GM19099 (cell line): Measurements from ENCODE around the gene SNAP25.

Experiments
- POLR2A ChIP-seq: IDR thresholded peaks from 3 replicates; pipeline ENCODE4 v1.6.1; 2011; ENCODE audit warnings: low read depth; ENCODE audit not compliant: insufficient read length; ENCODE audit errors: extremely low read depth

SNAP25 gene

DNA sequence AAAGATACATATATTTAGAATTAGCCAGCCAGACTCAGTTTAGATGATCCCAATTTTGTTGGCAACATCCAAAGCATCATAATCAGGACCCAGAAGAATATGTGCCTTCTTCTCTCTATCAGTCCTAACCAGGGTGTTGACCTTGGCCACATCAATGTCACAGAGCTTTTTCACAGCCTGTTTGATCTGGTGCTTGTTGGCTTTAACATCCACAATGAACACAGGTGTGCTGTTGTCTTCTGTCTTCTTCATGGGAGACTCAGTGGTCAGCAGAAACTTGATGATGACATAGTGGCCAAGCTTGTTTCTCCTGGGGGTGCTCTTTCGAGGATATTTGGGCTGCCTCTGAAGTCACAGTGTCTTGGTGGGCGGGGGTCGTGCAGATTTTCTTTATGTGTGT lies 130.5 kb downstream of the SNAP25 start:
- no peak for TF ChIP-seq POLR2A

DNA sequence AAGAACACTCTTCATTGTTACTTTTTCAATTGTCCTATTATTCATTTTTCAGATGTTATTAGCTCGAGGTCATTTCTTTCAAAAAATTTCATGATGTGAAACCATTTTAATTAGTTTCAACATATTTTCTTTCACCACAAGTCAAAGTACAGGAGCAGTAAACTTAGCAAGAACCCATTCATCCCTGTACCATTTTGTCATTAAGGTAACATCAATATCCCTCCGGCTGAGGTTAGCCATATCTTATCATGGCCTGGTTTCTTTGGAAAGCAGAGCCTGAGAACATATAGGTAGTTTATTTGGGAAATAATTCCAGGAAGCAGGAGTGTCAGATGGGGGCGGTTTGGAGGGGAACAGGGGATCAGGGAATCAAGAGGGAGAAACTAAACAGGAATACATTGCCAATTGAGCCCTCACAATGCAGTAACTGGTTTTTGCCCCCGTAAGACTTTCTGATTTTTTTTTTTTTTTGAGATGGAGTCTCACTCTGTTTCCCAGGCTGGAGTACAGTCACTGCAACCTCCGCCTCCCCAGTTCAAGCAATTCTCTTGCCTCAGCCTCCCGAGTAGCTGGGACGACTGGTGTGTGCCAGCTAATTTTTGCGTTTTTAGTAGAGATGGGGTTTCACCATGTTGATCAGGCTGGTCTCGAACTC lies 131.7 kb downstream of the SNAP25 start:
- no peak for TF ChIP-seq POLR2A

DNA sequence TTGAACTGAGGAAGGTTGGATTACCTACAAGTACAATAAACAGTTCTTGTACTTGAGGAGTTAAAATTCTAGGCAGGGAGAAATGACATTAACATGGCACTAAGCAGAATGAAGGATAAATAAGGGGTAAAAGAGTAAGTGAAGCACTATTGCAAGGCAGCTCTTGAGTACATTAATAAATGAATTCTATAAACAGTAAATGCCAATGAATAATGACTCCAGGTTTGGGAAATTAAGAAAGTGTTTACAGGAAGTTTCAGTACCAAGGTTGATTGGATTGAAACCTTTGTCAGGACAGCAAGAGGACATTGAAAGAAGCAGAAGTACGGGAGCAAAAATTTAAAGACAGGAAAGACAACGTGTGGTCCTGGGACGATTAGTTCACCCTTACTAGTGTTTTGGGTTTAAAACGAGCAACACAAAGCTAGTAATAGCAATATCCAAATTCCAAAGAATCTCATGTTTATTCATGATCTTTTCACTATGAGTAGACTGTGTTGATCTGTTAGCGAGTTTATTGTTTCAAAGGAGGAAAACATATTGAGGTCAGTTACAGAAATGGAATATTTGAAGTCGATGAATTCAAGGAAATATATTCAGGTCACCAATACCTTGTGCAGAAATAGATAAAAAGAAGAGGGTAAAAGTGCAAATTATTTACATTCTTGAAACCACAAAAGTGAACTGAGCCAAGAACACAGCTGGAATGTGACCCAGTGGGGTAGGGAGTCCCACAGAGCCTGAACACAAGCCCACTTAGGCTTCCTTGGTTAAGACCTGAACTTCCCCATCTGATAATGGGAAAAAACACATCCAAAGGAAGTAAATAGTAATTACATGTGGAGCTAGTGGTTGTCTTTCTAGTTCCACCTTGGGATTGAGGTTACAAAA lies 134.5 kb downstream of the SNAP25 start:
- TF ChIP-seq POLR2A, result no peak

DNA sequence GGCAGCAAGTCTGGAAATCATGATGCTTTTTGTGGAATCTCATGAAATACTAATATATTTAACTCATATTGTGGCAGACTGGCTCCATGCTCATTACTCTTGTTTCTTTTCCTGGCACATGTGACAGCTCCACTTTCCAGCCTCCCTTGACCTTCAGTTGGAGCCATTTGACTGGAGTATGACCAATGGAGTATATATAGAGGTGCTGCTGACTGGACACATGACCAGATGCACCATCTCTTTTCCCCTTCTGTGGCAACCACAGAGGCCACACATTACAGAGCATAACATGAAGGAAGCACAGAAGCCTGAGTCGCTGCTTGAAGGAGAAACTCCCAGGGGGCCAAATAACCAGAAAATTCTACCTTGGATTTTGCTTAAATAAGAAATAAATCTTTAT lies 138.0 kb downstream of the SNAP25 start:
- TF ChIP-seq POLR2A, result no peak
